GM19372 (cell line): ENCODE data around the gene KIAA0040.
"Not testable (repeated sequence)": the region's sequence is repeated elsewhere in the genome, so short reads cannot be mapped to it uniquely, and the experiment has no call there.

ENCODE experiments used
- ATAC-seq: cut with Tn5 transposase; IDR thresholded peaks from one replicate; pipeline ENCODE4 v1.9.1; 2021; ENCODE audit warnings: mild to moderate bottlenecking, low read depth, moderate library complexity; ENCODE audit not compliant: unreplicated experiment

KIAA0040 gene

GRCh38 chr1:175114996-175115395 lies 77.6 kb downstream of the KIAA0040 start:
- no peak for ATAC-seq

GRCh38 chr1:175108331-175108820 lies 84.2 kb downstream of the KIAA0040 start:
- ATAC-seq, result not testable (repeated sequence)
